ENCODE data around the gene ASB6.
"Not testable (repeated sequence)": the region's sequence is repeated elsewhere in the genome, so short reads cannot be mapped to it uniquely, and the experiment has no call there.

ASB6 gene

DNA sequence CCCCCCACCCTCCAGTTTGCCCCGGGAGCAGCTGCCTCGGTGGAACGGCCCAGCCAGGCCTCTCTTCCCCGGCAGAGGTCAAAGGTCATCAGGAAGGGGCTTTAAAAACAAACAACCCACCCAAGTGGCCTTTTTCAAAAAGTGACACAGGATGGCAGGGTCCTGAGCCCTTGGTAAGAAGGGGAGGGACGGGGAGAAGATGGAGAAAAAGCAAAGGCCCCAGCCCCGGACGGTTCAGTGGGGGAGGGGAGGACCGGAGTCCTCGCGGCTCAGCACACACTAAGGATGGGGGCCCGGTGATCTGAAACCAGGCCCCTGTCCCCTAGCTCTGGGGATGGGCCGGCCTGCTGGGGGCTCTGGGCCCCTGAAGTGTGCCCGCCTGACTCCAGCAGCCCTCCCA lies 24.6 kb upstream of the ASB6 start:
- no peak for FAIRE-seq

DNA sequence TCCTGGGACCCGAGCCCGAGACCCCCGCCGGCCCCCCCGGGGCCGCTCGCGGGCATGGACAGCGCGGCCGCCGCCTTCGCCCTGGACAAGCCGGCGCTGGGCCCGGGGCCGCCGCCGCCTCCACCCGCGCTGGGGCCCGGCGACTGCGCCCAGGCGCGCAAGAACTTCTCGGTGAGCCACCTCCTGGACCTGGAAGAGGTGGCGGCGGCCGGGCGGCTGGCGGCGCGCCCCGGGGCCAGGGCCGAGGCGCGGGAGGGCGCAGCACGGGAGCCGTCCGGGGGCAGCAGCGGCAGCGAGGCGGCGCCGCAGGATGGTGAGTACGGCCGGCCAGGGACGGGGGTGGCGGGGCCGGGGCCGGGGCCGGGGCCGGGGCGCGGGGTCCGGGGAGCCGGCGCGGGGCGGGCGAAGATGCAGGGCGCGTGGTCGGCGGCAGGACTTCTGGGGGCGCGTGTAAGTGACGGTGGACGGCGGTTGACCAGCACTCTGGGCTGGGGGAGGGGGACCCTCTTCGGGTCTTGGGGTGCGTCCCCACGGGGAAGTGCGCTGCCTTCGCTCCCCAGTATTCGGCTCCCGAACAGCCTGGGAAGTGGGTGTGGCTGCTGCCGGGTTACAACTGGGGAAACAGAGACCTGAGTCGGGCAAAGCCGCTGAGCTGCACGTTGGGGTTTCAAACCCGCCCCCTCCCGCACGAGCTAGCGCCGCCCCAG lies 24.0 kb upstream of the ASB6 start:
- FAIRE-seq: no peak

DNA sequence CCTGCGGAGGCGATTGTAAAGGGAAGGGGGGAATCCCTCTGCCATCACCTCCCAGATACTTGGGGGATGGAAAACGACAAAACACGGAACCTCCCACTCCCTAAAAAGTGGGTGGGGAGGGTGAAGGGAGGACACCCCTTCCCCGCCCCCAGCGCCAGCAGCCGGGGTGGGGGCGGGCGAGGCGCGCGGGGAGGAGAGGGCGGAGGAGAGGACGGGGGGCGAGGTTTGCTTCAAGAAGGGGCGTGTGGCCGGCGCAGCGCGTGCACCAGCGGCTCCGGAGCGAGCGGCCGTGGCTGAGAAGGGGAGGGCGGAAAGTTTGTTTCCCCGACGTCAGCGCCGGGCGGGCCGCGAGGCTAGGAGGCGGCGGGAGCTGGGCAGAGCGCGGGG lies 23.4 kb upstream of the ASB6 start, which contains the start of gene PRRX2:
Gene PRRX2 (plus strand): TSS at position 259 of the 387 bp plus-strand sequence. CDS start 221 bp downstream, outside the sequence.
- no peak for FAIRE-seq

DNA sequence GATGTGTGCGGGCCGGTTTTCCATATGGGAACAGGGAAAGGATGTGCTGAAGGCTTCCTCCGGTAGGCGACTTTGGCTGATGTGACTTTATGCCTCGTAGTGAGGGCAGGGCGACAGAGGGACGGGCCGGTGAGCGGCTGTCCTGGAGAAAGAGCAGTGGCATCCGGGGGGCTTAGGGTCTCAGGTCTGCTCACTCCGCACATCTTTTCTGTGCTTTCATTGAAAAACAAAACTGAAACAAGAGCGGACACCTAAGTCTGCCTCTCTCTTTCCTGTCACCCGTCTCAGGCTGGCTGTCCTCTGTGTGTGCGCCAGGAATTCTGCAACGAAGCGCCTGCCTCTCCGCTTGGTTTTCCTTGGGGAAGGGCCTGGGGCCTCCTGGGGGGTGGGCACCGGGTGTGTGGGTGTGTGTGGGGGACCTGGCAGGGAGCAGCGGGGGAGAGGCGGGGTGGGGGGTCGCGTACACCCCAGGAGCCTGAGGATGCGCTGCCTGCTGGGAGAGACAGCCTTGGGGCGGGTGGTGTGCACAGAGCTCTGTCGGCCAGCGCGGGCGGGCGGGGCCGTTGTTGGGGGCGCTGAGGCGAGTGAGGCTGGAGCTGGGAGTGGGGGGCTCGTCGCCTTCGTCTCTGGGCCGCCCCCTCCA lies 22.9 kb upstream of the ASB6 start:
- FAIRE-seq: no peak

DNA sequence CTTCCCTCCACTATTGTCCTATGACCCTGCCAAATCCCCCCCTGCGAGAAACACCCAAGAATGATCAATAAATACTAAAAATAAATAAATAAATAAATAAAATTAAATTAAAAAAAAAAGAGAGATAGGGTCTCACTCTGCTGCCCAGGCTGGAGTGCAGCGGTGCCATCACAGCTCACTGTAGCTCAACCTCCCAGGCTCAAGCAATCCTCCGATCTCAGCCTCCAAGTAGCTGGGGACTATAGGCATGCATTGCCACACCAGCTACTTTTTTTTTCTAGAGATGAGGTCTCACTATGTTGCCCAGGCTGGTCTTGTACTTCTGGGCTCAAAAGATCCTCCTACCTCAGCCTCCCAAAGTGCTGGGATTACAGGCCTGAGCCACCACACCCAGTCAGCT lies 20.3 kb upstream of the ASB6 start:
- FAIRE-seq: not testable (repeated sequence)

DNA sequence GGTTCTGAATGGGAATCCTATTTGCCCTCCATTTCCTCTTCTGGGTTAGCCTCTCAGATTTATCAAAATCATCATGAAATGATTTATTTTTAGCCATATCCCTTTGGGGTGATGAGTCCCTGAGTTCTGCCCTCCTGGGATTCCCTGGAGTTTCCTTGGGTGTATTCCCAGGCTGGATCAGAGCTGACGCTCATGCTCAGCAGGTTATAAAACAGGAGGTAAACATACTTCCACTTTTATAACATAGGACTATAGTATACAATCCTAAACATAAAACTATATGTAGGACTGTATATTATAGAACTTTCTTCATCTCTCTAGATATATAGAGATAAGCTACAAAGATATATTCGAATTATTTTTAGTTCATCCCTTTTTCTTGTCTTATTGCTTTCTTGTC lies 19.1 kb upstream of the ASB6 start:
- FAIRE-seq: no peak

DNA sequence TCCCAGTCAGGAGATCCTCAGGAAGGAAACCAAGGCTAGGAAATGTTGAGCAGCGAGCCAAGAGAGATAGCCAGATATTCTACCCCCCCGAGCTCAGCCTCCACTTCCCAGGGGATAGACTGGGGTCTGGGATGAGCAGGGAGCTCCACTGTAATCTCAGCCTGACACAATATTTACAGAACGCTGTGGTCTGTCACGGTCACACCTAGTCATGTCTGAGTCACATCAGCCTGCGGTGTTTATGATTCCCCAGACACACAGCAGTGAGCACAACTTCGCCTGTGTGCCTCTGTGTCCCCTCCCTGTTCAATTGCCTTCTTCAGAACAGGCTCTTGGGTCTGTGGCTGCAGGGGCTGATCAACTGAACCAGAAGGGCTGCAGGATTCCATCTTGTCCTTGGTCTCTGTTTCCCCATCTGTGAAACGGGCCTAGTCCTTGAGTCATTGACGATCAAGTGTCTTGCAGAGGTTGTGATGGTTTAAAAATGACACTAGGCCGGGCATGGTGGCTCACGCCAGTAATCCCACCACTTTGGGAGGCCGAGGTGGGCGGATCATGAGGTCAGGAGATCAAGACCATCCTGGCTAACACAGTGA lies 14.9 kb upstream of the ASB6 start:
- no peak for FAIRE-seq

DNA sequence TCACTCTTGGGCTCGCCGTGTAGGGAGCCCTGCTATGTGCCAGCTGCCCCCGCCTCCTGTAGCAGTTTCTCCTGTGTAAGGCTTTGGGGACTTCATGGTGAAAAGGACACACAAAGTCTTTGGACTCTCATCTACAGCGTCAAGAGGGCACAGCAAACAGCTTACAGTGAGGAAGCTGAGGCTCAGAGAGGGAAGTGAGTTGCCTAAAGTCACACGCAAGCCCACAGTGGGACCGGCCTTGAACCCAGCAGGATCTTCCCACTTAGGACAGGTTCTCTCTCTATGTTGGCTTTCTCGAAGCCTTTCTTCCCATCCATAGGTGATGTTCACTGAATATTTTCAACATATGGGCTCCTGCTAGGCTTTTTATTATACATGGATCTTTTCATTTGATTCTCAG lies 13.7 kb upstream of the ASB6 start:
- FAIRE-seq: no peak

DNA sequence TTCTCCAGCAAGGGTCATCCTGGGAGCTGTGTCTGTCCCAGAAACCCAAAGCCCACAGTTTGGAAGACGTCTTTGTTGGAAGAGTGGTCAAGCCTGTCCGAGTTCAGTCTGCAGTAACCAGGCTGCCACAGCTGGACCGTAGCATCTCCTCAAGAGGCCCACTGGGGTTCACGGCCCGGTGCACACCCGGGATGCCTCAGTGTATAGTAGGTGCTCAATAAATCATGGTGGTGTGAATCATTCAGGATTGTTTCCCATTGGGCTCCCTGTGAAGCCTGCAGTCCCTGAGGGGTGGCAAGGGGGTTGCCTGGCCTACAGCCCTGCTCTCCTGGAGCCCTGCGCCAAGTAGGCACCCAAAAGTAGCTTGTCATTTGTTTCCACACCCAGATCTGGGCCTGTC lies 13.2 kb upstream of the ASB6 start:
- no peak for FAIRE-seq

DNA sequence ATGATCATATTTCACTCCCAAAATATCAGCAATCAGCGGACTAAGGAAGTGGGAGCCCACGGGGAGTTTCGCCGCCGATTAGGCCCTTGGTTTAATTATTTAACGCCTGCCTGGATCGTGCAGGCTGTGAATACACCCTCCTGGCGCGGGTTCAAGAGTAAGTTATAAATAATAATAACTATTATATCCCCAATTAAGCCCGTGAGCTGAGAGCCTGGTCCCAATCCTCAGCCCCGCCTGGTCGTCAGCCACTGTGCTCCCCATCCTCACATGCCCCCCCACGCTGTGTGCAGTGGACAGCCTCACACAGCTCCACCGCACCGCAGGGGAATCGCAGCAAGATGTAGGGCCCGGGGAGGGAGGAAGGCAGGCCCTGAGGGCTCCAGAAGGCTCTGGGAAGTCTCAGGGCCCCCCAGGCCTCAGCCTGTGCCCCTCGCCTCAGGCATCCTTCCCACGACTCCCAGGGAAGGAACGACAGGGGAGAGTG lies 12.6 kb upstream of the ASB6 start:
- FAIRE-seq: no peak

DNA sequence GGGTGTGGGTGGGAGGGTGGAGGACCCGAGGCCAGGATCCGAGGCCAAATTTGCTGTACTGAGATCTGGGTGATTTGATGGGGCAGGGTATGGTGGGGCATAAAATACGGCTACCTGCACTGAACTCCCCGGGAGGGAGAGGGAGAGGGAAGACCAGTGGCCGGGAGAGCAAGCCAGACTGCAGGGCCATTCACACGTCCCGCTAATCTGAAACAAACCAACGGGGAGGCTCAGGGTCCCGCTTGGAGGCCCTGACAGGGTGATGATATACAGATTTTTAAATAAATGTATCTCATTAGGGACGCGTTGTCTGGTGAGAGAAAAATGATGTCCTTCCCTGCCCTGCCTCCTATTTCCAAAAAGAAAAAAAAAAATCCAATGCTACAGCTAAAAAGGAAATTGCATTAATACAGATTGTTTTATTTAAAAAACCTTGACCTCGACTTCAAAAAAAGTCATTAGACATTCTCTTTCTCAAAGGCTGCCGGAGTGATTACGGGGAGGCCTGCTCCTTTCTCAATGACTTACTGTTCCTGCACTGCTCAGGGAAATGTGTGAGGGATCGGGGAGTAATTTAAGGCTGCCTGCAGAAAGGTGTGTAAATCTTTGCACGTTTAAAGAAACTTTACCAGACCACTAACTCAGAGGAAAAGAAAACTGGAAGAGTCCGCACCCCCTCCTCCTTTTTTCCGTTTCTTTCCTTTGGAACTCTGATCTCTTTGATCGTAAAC lies 12.0 kb upstream of the ASB6 start:
- FAIRE-seq: no peak

DNA sequence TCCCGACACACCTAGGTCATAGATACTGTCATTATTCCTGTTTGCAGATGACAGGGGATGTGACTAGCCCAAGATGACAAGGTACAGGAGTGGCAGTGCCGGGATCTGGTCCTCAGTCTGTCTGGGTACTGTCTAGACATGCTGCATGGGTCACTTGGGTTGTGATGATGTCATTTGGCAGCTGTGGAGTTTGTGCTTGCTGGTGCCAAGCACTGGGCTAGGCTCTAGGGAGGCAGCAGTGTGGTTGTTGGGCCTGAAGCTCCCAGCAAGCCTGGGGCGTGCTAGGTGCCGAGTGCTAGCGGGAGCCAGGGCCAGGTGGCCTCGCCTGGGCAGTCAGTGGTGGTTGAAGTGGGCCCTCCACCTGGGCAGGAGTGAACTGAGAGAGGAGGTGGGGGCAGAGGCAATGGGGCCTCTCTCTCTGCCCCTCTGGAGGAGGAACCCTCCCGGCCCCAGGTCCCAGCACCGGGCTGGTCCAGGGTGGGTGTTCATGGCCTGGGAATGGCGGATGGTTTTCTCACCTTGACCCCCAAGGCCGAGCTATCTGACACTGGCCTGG lies 8.8 kb upstream of the ASB6 start:
- FAIRE-seq: no peak

DNA sequence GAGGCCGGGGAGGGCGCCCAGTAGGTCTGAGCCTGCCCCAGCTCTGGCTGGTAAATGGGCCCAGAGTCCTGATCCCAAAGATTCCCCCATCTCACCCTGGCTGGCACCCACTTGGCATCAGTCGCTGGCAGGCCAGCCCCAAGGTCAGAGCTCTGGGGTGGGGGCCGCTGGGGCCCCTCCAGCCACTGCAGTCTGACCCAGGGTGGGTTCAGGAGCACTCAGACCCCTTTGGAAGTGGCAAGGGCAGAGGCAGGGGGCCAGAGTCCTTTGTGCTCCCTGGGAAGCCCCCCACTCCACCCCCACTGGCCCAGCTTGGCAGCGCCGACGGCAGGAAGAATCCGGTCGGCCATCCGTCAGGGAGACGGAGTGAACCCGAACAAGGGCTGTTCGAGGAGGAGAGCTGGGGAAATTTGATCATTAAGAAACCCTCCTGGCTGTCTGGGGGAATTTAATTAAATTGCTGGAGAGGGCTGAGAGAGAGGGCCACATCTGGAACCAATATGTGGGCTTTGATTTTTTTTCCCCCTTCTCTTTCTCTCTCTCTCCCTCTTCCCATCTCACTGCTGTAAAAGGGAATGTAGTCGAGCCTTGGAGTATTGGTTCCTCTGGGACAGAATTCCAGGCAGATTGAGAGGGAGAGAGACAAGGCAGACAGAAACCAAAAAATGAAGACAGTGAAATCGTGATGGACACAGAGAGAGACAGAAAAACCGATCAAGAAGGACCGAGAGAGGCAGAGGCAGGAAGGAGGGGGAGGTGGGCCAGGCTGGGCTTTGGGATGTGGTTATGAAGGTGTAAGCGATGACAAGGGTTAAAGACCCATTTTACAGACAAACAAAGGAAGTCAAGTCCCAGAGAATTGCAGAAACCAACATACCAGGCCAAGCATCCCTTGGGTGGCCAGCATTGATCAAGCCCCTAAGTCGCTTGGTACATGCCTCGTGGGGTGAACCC lies 8.1 kb upstream of the ASB6 start:
- FAIRE-seq: no peak

DNA sequence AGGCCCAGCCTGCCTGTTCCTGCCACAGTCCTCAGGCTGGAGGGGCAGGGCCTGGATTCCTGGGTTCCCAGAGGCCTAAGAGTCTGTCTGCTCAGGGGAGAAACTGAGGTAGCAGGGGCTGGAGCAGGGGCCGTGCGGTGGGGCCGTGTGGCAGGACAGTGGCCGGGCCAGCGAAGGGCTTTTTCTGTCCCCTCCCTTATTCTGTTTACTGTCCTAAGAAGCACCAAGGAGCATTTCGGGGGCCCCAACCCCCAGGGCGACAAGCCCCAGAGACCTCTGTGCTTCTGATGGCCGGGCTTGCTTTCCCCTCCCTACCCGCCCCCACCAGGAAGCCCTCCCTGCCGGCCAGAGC lies 6.8 kb upstream of the ASB6 start:
- FAIRE-seq: no peak

DNA sequence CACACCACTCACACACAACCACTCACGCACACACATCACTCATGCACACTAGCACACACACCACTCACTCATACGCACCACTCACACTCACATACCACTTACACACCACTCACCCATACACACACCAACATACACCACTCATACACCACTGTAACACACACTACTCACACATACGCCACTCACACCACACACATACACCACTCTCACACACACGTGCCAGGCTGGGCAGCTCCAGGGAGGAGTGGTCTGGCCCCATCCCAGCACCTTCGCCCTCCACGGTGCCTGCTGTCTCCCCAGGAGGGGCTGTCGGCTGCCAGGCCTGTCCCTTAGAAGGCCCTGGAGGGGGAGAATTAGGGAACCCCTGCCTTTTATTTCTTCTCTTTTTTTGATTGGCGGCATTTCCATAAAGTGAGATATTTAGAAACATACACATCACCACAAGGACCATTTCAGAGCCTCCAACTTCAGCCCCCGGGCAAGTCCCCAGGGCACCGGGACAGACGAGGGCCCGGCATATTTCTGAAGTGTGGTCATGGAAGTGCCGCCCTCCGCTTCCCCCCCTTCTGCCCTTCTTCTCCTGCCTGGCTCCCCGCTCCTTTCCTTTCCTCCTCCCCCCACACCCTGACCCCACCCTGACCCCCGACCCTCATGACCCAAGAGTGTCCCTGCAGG lies 6.3 kb upstream of the ASB6 start:
- FAIRE-seq: no peak

DNA sequence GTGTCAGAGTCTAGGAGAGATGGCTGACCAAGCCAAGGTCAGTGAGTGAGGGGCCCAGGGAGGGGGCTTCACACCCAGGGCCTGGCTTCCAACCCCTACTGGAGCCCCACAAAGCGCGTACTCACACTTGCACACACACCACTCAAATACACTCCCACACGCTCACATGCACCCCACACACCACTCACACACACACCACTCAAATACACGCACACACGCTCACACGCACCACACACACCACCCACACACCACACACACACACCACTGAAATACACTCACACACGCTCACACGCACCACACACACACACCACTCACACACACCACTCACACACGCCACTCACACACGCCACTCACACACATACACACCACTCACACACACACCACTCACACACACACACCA lies 5.7 kb upstream of the ASB6 start:
- FAIRE-seq: no peak

DNA sequence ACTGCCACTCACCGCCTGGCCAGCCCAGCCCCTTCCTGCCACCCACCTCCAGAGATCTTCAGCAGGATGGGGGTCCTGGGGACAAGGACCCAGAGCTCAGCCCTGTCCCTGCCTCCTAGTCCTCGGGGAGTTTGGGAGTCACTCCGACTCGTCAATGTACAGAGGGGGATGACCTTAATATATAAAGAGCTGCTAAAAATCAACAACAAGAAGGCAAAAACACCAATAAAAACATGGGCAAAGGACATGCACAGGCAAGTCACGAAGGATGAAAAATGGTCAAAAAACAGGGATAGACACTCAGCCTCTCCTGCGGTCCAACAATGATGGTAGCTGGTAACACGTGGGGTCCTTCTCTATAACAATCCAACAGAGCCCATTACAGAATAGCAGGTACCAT lies 4.7 kb upstream of the ASB6 start:
- FAIRE-seq: no peak

DNA sequence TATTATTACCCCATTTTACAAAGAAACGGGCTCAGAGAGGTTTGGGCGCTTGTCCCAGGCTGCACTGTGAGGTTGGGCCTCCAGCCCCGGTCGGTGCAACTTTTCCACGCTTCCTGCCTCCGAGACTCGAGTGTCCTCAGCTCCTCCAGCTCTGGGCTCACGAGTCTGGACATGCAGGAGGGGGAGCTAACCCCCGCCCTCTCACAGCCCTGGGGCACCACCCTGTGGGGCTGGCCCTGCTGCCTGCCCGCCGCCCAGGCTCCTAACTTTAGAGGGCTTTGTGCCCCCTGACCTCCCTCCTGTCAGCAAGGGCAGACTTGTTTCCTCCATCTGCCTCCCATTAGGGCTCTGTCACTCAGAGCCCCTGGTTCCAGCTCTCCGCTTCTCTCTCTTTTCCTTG lies 4.3 kb upstream of the ASB6 start:
- FAIRE-seq: no peak

DNA sequence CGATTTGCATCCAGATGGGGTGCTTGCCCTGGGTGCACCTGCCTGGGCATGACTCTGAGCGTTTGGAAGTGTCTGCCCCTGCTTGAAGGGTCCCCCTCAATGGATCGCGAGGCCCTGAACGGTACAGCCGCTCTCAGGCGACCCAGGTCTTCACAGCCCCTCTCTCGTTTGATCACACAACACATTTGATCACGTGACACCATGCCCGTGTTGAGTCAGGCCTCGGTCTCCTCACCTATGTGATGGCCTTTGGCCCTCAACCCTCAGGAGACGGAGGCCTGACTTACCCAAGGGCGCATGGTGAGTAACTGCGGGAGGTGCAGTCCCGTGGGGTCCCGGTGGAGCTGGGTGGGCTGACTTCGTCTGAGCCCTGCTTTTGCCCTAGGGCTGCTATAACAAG lies 3.0 kb upstream of the ASB6 start:
- FAIRE-seq: no peak

DNA sequence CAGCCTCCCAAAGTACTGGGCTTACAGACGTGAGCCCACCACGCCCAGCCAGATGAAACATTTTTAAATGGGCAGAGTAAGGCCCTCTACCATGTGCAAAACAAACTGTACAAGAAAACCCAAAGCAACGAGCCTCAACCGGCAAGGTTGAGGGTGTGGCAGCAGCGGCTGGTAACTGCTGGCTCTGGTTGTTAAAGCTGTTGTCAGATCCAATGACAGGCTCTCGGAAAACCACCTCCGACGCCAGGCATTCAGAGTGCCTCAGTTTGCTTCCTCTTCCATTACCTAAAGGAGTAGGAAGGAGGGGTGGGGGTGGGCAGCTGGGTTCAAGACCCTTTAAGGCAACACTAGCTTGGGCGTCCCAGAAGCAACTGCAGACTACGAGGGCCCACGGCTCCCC lies 2.4 kb upstream of the ASB6 start:
- no peak for FAIRE-seq

DNA sequence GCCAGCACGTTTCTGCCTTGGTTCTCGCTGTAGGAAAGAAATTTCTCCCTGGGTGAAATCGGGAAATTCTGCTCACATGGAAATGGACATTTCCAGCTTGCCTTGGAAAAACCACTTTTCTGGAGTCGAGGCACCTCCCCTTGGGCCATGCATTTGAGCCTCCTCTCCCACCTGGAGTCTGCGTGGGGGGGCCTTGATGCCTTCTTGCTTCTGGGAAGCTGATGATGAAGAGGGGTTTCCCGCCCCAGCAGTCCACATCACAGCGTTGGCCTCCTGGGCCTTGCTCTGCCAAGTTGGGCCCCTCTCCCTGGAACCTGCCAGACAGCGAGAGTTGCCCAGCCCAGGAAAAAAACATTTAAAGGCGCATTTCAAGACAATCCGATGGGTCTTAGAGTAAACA lies 1.8 kb upstream of the ASB6 start:
- no peak for FAIRE-seq

Measured in colon (tissue), 2 donors.